Measurements from ENCODE around the gene ARHGAP26. TPM values are rescaled to one million over a fixed set of nuclear protein-coding genes. Genes with fewer than 3 reads are reported as not detected.

The ARHGAP26 gene
- polyA plus RNA-seq, 1 donor from 2014 or later: 0.83 TPM

DNA sequence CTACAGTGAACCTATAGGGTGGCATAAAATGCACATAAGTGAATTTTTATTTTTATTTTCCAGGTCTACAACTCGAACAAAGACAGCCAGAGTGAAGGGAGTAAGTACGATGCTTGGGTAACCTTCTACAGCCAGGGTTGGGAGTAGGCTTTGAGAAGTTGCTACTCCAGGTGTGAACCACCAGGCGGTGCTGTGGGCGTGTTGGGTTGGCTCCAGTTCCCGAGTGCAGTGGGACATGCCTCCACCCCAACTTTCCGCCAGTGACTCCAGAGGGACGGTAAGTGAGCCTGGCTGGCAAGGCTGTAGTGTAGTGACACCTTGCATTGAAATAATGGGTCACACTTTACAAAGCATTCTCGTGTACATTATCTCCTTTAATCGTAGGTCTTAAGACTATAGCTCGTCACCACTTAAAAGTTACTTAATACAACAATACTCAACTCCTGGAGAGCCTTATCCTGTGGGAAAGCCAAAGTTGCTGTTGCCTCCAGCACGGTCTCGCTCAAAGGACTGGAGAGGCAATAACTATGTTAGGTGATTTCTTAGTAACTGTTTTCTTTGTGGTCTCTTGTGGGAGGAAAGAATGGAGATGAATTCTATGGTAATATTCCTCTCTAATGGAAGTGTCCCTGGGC lies 244.0 kb downstream of the ARHGAP26 start (continued):
- TF ChIP-seq, protein P1, sequence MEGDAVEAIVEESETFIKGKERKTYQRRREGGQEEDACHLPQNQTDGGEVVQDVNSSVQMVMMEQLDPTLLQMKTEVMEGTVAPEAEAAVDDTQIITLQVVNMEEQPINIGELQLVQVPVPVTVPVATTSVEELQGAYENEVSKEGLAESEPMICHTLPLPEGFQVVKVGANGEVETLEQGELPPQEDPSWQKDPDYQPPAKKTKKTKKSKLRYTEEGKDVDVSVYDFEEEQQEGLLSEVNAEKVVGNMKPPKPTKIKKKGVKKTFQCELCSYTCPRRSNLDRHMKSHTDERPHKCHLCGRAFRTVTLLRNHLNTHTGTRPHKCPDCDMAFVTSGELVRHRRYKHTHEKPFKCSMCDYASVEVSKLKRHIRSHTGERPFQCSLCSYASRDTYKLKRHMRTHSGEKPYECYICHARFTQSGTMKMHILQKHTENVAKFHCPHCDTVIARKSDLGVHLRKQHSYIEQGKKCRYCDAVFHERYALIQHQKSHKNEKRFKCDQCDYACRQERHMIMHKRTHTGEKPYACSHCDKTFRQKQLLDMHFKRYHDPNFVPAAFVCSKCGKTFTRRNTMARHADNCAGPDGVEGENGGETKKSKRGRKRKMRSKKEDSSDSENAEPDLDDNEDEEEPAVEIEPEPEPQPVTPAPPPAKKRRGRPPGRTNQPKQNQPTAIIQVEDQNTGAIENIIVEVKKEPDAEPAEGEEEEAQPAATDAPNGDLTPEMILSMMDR (IDR thresholded peaks at IDR 0.05; ENCODE audit: poor library complexity, severe bottlenecking): peak; percentile 32
- TF ChIP-seq RAD21 (conservative IDR thresholded peaks at IDR 0.05): peak; percentile 22

DNA sequence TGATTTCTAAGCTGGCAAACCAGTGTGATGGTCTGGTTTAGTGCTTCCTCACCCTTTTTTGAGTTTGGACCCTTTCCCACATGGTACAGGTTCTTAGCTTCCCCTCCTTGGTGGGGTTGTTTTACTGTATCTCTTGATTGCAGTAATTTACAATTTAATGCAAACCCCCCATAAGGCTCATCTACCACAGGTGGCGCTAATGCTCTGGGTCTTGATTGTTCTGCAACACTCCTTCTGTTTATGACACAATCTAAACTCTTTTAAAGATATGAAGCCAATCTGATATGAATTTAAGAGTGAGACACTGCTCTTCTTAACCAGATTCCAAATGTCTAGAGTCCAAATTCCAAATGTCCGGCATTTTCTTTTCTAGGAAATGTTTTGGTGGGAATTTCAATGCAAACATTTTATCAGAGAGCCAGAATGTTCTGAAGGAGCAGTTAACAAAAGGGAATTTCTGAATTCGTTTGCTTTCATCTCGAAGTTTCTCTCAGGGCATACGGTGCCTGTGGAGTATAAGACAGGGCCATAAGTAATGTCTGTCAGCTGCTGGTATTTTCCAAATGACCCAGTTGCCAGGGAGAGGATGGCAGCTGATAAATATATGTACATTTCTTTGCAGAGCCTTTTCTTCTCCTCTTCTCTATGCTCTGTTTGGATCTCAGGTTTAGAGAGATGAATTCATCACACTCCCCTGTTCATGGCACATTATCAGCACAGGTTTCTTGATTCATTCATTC lies 246.8 kb downstream of the ARHGAP26 start:
- no peak overlapping the region for H3K27ac ChIP-seq (ENCODE audit: low read length)
- H2AFZ ChIP-seq (ENCODE audit: low read depth, low read length): no peak overlapping the region

DNA sequence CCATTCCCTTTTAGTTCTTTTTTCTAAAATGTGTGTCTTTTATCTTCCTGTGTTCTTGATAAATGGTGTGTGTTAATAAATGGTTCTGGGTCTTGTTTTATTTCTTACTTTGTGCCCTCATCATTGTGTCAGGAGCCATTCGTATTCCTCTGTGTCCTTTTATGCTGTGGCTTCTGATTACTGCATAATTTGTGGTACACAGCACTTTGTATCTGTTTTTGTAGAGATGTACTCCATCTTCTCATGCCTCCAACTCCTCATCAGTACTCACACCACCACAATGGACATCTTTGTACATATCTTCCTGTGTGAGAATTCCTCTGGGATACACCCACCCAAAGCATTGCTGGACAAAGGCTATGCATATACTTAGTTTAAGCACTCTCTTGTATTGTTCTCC lies 247.4 kb downstream of the ARHGAP26 start:
- Histone ChIP-seq H3K9me3 (ENCODE audit: low read length) (no peaks in the 10 kb centered on the region), H3K27me3 (ENCODE audit: insufficient read depth, low read depth, low read length) (no peaks in the 10 kb centered on the region), H3K4me2 (ENCODE audit: low read length) (no peak overlapping the region), H2AFZ (ENCODE audit: low read depth, low read length) (no peak overlapping the region), H4K20me1 (ENCODE audit: insufficient read depth) (no peaks in the 10 kb centered on the region), H3F3A (ENCODE audit: insufficient read depth, low read length, poor library complexity, severe bottlenecking) (no peaks in the 10 kb centered on the region), H3K9me2 (ENCODE audit: insufficient read depth, low read length) (no peaks in the 10 kb centered on the region), H3K9ac (ENCODE audit: low read length) (no peak overlapping the region), H3K79me2 (replicated peaks; ENCODE audit: insufficient read depth, low read length) (no peaks in the 10 kb centered on the region), H3K36me3 (ENCODE audit: insufficient read depth, low read length) (no peaks in the 10 kb centered on the region), H3K27ac (ENCODE audit: low read length) (no peak overlapping the region), H3K4me3 (ENCODE audit: low read length) (no peak overlapping the region)
- TF ChIP-seq REST (IDR thresholded peaks at IDR 0.05; ENCODE audit: borderline replicate concordance) (no peak), RAD21 (conservative IDR thresholded peaks at IDR 0.05) (no peak), EZH2 (IDR thresholded peaks at IDR 0.05; ENCODE audit: borderline replicate concordance, insufficient read depth, low read length, poor library complexity, severe bottlenecking) (no peak), POLR2AphosphoS5 (IDR thresholded peaks at IDR 0.05) (no peak)

More for the DNA sequence above, 246.8 kb downstream of the ARHGAP26 start:
- no peaks in the 10 kb centered on the region for H3K36me3 ChIP-seq (ENCODE audit: insufficient read depth, low read length)
- H3K4me2 ChIP-seq (ENCODE audit: low read length): no peak overlapping the region
- no peak overlapping the region for H3K9ac ChIP-seq (ENCODE audit: low read length)
- TF ChIP-seq REST (IDR thresholded peaks at IDR 0.05; ENCODE audit: borderline replicate concordance): no peak
- peak; percentile 21 for TF ChIP-seq SMC3 (conservative IDR thresholded peaks at IDR 0.05; ENCODE audit: poor library complexity)
- no peak for TF ChIP-seq EZH2 (IDR thresholded peaks at IDR 0.05; ENCODE audit: borderline replicate concordance, insufficient read depth, low read length, poor library complexity, severe bottlenecking)
- TF ChIP-seq RAD21 (conservative IDR thresholded peaks at IDR 0.05): peak; percentile 31
- H3F3A ChIP-seq (ENCODE audit: insufficient read depth, low read length, poor library complexity, severe bottlenecking): no peaks in the 10 kb centered on the region
- no peak overlapping the region for H3K4me3 ChIP-seq (ENCODE audit: low read length)
- H3K27me3 ChIP-seq (ENCODE audit: insufficient read depth, low read depth, low read length): no peaks in the 10 kb centered on the region
- no peaks in the 10 kb centered on the region for H3K9me2 ChIP-seq (ENCODE audit: insufficient read depth, low read length)
- no peaks in the 10 kb centered on the region for H4K20me1 ChIP-seq (ENCODE audit: insufficient read depth)
- H3K9me3 ChIP-seq (ENCODE audit: low read length): no peaks in the 10 kb centered on the region
- H3K79me2 ChIP-seq (replicated peaks; ENCODE audit: insufficient read depth, low read length): no peaks in the 10 kb centered on the region
